Inferior parietal cortex (tissue), 1 donor: ENCODE data around the gene LIPG.

ENCODE experiments used
- DNase-seq: peaks from one replicate; pipeline ENCODE4 v3.0.0-alpha.2; 2016; ENCODE audit errors: extremely low spot score

Gene LIPG

GRCh38 chr18:49612515-49613033, 50.7 kb downstream of the LIPG start:
- DNase-seq, result no peak

DNA sequence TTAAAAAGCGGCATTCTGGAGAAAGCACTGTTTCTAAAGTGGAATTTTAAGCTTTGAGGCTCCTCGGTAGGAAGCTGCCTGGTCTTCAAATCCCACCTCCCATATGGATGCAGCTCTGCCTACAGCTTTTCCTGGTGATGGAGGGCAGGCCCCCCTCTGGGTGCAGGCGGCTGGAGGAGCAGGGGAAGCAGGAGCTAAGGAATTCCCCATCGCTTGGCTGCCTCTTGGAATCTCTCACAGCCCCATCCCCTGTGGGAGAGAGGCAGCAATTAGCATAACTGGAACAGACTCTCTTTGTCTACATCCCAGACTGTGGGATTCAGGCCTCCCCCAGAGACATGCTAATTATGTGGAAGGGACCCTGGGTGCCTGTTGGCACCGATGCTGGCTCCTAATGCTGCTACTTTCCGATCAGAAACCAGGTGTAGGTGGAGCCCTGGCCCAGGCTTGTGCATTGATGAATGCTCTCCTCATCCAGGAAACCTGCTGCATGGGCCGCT, 51.3 kb downstream of the LIPG start:
- no peak for DNase-seq

DNA sequence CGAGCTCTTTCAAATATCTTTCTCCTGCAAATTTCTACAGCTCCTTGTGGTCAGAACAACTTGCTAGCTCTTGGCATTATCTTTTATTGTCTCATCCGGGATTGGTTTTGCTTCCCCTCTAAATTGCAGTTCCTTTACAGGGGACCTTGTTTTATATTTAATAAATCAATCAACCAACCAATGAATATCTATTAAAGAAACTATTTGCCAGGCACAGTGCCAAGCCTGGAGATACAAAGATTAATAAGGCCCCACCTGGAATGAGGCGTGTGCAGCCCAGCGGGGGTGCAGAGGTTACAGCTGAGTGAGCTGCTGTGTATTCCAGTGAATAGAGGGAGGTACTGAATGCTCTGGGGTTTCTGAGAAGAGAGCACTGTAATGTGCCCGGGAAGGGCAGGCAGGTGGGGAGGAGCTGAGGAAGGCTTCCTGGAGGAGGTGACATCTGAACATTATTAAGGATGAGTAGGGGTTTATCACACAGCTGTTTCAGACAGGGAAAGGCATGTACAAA, 51.8 kb downstream of the LIPG start:
- no peak for DNase-seq

DNA sequence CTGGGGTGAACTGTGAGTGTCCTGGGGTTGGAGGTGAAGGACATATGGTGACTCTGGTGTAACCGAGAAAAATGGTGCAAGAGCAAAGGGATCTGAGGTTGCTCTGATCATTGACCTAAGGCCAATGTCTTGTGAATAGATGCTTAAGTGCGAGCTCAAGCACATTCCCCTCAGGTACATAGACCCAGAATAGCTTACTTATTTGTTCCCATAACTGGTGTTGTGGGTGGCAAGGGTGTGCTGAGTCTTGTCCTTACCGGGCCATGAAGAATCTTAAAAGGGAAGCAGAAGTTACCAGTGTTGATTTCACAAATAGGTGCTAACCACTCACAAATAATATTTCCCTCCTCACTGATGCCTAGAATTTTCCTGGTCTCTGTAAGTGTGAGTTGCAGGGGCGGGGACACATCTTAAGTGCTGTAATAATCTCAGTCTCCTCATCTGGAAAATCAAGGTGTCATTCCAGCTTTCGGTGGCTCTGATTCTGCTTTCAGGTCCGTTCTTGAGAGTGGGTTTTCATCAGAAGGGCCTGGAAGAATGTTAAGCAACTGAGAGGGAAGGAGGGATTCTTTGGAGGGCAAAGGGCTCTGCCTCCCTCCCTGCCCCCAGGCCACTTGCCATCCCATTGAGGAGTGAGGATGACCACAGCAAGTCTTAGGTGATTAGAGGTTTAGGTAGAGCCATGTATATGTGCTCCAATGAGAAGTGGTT, 54.9 kb downstream of the LIPG start:
- no peak for DNase-seq

GRCh38 chr18:49617329-49617695, 55.5 kb downstream of the LIPG start:
- no peak for DNase-seq

DNA sequence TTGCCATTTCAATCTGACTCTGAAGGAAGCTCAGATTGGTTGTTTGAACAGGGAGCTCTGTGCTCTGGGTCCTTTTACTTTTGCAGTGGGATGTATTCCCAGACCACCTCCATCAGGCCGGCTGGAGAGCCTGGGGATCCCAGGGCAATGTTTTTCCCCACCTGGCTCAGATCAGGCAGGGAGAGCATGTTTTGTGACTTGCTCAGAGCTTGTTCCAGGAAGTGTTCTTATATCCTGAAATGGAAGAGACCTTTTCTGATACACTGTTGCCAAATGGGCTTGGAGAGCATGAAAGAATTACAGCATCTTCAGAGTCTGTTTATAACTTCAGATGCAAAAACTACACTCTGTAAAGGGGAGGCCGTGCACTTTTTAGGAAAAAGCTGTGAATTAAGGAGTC, 56.0 kb downstream of the LIPG start:
- DNase-seq, result no peak

- DNase-seq, result no peak
These were observed 57.2 kb downstream of the LIPG start for GRCh38 chr18:49618742-49619681.

GRCh38 chr18:49619801-49620200, 57.9 kb downstream of the LIPG start:
- no peak for DNase-seq

DNA sequence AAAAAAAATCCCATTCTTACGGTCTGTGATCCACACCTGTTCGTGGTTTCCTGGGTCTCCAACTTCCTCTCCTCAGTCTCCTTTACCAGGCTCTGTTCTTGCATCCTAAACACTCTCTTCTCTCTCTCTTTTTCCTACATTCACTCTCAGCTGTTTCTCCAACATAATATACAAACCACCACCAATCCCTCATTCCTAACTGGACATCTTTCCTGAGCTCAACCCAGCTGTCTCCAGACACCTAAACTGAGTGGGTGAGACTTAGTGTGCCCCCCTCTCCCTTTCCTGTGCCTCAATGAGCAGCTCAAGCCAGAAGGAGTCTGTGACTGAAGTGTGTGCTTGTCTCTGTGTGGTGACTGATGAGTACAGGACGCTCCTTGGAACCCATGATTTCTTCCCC, 59.4 kb downstream of the LIPG start:
- DNase-seq, result no peak

DNA sequence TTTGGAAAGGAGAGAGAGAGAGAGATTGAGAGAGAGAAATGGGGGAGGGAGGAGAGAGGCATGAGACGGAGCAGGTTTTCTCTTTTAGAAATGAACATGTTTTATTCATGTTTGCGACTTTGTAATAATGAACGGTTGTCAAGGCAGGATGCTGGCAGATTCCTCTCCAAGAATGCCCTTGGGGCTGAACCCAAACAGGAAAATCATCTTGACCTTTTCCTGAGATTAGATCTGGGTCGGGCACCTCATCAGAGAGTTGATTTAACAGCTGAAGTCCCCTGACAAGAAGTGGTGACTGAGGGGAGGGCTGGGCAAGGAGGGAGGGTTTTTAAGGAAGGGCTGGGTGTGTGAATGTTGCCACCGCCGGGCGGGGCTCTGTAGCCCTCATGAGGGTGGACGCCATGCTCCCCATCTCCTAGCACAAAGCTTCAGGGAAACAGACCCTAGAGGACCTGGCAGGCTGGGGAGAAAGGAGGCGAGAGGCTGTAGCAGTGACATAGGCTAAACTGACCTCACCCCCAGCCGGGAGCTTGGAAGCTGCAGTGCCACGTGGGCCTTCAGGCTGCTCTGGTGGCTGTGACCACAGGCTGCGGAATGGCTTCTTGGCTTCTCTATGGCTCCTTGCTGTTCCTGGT, 60.0 kb downstream of the LIPG start:
- DNase-seq, result no peak

GRCh38 chr18:49623571-49623970, 61.7 kb downstream of the LIPG start:
- DNase-seq, result no peak

DNA sequence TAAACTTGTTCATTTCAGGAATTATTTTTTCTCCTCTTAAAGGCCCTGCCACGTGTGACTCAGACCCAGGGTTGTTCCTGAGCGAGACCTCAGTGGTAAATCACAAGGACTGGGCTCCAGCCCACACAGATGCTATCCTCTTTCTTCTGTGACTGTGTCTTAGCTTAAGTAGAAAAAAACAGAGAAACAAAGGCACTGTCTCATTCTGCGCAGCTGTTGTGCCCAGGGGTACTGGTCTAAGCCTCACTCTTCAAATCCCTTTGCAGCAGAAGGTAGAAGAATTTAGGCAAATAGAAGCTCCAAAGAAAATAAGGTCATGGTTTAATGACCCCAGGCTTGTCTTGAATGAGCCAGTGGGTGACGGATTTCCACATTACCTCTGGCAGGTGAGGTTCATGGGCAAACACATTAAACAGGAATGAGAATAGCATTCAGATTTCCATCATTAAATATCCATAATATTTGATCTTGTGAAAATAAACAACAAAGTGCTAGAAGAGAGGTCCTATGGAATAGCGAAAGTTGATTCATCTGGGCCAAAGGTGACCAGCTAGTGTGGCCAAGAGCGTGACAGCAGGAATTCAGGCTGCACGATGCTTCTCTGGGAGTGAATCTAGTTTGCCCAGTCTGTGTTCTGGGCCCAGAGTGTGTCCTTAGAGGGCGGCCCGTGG, 63.3 kb downstream of the LIPG start:
- no peak for DNase-seq

DNA sequence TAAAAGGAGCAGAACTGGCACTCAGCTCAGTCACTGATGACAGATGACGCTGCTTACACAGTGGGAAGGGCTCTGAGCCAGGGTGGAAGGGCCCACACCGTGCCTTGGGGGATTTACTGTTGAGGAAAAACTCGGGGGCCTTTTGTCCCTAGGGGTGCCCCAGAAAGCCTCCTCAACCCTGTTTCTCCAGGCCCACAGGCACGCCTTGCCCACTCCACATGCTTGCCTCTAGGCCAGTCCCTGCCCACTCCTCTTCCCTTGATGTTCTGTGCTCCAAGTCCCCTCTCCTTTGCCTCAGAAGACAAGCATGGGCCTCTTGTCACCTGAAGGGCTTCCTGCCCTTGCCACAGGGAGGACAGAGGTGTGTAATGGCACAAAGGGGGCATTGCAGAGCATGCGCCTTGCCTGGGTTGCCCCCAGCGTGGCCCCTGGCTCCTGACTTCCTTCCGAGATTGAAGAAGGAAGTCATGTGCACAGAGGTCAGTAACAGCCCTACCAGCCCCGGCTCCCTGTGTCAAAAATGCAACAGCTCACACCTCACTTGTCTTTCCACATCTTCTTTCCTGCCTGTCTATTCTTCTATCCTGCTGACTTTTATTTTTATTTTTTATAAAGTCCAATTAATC, 65.1 kb downstream of the LIPG start:
- no peak for DNase-seq

- no peak for DNase-seq
These were observed 66.3 kb downstream of the LIPG start for GRCh38 chr18:49628119-49628518.

- no peak for DNase-seq
These were observed 67.3 kb downstream of the LIPG start for GRCh38 chr18:49628881-49629795.

DNA sequence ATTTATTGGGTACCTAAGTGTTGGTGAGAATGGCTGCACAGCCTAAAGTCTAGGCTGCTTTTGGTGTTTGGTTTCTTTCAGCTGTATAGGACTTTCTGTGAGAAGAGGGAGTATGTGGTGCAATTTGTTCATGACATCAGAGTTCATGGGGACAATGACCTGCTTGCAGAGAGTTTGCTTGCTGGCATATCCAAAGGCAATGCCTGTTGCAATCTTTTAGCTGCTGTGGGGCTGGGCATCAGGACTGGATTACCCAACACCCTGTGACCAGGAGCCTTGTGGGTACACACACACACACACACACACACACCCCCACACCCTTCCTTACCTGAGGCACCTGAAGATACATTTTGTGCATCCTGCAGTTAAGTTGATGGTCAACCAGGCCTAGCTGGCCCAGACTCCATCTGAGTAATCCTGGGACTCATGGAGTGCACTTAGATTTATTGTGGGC, 68.4 kb downstream of the LIPG start:
- no peak for DNase-seq

DNA sequence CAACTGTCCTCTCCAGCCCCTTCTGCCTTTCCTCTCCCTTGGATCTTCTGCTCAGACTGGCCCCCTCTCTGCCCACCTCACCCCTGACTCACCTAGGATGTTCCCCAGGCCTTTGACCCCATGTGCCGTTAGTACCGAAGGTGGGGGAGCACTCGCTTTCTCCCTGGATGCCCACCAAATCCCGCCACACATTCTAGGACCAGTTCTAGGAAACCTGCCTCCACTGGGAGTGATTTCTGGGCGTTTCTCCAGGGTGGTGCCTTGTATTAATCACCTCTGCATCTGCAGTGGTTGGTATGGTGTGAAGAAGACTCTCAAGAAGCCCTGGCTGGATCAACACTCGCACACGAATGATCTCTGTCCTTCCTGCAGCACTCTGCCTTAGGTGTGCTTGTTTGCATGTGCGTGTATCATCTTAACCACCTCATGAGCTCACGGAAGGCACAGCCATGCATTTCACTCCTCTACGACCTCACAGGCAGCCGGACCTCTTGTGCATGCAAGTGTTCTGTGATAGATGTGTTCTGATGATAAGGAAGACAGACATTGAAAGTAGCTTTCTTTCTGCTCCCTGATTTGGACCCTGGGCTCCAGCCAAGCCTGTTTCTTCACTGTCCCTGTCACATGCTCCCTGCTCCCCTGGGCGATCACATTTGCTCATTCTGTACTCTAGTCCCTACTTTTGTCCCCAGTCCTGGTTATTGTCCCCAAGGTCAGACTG, 69.4 kb downstream of the LIPG start:
- DNase-seq, result no peak

DNA sequence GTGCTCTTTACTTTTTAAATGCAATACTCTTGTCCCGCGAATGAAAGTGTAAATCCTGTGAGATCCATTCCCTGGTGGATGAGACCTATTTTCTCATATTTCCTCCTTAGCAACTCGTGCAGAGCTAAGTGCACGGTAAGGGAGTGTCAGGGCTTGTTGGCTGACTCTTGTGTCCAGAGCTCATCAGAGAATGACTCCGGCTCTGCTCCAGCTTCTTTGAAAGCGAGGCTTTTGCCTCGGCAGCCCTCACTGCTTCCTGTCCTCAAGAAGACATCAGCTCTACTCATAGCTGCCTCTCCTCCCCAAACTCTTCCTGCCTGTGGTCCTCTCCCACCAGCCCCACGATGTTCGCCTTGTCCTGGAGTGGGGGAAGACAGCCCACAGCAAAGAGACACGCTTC, 70.7 kb downstream of the LIPG start:
- no peak for DNase-seq

DNA sequence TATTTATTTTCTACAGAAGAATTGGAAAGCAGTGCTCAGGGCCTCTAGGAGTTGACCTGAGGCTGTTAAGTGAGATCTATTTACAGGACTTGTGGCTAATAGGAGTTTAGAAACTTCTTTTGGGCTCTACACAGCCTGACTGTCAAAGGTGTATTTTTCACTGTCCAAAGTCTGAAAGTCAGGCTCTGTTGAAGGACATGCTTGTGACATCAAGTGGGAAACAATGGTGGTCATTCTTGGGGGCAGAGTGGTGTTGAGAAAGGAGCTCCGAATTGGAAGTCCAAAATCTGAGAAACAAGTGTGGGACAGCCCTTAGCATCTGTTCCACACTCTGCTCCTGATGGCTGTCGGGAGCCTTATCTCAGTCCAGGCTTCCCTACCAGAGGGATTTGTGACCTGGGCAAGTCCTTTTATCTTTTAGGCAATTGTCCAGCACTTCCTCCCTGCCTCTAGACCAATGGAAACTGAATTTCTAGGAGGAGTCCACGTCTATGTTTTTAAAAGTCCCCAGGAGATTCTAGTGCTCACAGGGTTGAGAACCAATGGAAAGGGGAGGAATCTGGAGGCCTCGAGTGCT, 76.4 kb downstream of the LIPG start:
- DNase-seq, result no peak
